ENCODE results near the gene SLC1A3.

GRCh38 chr5:36726767-36727166, 120.4 kb downstream of the SLC1A3 start:
- TF ChIP-seq CTCF (IDR thresholded peaks at IDR 0.05; ENCODE audit: low read depth, low read length) (no peak), POLR2A (IDR thresholded peaks at IDR 0.05; ENCODE audit: extremely low read depth, insufficient read length) (no peak), MAX (IDR thresholded peaks at IDR 0.05; ENCODE audit: low read depth, low read length) (no peak)

All from NB4 (cell line).